Stimulated activated CD8-positive, alpha-beta memory T cell treated with anti-CD3 and anti-CD28 coated beads, Interleukin-2, amount 100 ng/mL, for 1 hour (primary cell): ENCODE data around the gene CCDC116.

ENCODE experiments used
- DNase-seq, 2 donors: peaks; one replicate each; pipeline ENCODE4 v3.0.0-alpha.2; 2020; ENCODE audit warnings: low read depth in 2 of 2

Gene CCDC116

DNA sequence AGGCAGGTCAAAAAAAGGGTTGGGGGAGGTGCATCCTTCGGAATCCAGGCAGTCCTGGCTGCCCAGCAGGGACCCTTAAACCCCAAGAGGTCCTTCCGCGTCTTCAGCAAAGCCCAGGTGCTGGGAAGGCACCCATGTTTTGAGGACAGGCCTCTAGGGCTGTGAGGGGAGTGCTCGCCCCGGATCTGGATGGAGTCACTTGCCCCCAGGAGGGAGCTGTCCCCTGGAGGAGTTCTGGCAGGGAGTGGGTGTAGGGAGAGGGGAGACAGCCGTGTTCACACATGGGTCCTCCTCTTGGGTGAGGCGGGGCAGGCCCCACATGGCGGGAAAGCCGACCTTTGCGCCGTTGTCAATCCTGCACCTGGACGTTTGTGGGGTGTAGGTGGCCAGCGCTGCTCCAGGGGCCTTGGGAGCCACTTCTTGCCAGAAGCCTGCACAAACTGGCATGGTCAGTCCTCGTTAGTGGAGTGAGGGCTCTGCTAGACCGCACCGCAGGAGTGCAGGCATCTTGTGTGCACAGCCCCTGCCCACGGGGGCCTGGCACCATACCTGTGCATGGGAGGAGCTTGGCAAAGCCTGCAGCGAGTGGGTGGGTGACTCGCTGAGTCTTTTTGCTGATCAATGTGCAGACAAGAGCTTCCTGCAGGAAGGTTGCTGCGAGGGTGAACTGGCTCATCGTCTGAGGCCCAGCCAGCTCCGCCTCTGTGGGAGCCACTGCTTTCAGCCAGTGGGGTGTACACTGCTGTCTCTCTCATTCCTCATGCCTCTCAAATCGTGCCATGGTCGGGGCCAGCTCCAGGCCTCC lies 49.2 kb downstream of the CCDC116 start:
- DNase-seq = no peak

DNA sequence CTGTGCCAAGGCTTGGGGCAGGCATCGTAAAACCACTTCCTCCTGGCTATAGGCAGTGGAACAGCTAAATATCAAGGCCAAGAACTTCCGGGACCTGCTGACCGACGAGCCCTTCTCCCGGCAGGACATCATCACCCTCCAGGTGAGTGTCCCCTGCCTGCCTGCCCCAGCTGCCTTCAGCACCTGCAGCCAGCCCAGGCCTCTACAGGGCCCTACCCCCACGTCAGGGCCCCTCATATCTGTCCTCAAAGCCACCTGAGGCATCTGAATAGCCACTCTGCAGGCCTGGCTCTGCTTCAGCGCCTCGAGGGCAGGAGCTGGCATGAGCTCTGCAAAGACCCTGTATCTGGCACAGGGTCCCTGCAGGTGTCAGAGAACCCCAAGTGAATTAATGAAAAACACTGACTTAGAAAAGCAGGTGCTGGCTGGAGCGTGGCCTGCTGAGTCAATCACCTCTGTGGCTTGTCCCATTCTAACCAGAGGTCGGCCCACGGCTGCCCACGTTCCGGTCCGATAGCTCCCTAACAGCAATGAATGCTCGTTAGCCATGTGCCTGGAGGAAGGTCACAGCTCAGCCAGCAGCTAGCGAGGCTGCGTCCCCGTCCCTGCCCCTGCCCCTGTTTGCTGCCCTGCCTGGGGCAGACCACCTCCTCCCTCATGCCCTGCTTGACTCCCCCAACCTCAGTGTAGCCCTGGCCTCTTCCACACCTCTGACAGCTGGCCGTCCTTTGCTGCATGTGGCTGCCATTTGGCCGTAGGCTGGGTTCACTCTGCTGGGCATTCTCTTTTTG lies 50.0 kb downstream of the CCDC116 start:
- no peak for DNase-seq

DNA sequence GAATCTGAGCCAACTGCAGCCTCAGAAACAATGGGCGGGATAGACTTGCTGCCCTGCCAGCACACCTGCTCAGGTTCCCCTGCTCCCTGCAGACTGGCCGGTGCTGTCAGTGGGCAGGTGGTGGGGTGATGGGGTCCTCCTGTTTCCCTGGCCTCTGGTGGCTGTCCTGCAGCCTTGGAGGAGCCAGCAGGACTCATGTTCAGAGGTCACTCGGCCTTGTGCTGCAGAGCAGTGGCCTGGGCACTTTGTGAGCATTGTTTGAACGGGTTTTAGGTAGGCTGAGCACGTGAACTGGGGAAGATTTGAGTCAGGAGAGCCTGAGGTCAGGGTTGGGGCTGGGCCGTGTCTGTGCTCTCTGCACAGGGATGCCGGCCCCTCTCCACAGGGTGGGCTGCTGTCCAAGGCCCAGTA lies 50.8 kb downstream of the CCDC116 start:
- DNase-seq = no peak

DNA sequence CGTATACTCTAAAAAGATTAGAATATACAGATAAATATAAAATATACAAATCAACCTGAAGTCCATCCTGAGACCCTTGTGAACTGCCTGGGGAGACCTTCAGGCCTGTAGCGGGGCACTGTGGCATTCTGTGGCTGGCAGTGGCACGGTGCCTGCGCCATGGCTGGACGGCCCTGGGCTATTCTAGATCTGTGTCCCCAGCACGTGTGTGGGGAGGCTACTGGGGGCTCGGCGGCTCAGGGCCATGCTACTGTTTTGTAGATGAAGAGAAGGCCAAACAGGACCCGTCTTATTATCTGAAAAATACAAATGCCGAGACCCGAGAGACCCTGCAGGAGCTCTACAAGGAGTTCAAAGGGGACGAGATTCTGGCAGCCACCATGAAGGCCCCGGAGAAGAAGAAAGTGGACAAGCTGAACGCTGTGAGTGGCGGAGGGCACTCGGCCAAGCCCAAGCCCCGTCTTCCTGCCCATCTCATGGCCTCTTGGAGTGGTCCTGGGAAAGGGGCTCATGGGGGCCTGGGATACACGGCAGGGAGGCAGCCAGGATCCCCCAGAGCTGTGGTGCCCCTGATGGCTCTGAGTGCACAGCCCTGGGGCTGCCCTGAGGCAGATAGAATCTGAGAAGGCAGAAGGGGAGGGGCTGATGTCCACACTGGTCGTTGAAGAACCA lies 52.1 kb downstream of the CCDC116 start:
- no peak for DNase-seq

GRCh38 chr22:21685164-21685513 lies 52.6 kb downstream of the CCDC116 start:
- no peak for DNase-seq

- no peak for DNase-seq
These were observed 53.6 kb downstream of the CCDC116 start for GRCh38 chr22:21686193-21686608.
